MM.1S (cell line): ENCODE results near the gene PRR15.

Experiments used
- DNase-seq: peaks from one replicate; pipeline ENCODE4 v3.0.0-alpha.2; 2015
- H2AFZ ChIP-seq: fragments of 300-600 bp; sonication (generic); 2 replicates; pipeline ENCODE4 v1.6.0; 2016; ENCODE audit warnings: antibody characterized with exemption, low read length
- H3F3A ChIP-seq: fragments of 300-600 bp; sonication (generic); 2 replicates; pipeline ENCODE4 v1.6.1; 2016; ENCODE audit warnings: mild to moderate bottlenecking, antibody characterized with exemption, low read length, moderate library complexity, mixed read lengths; ENCODE audit not compliant: insufficient read depth
- H3K27ac ChIP-seq: fragments of 300-600 bp; sonication (generic); 2 replicates; pipeline ENCODE4 v1.5.1; 2016; ENCODE audit warnings: mild to moderate bottlenecking, low read length
- H3K27me3 ChIP-seq: fragments of 300-600 bp; sonication (generic); replicated peaks from 2 replicates; pipeline ENCODE4 v1.6.0; 2016; ENCODE audit warnings: low read length; ENCODE audit not compliant: insufficient read depth
- H3K36me3 ChIP-seq: fragments of 300-600 bp; sonication (generic); replicated peaks from 2 replicates; pipeline ENCODE4 v1.6.1; 2016; ENCODE audit warnings: mild to moderate bottlenecking, low read length, mixed read lengths; ENCODE audit not compliant: insufficient read depth
- H3K4me1 ChIP-seq: fragments of 300-600 bp; sonication (generic); 2 replicates; pipeline ENCODE4 v1.6.1; 2016; ENCODE audit warnings: low read length, mixed read lengths
- H3K4me2 ChIP-seq: fragments of 300-600 bp; sonication (generic); 2 replicates; pipeline ENCODE4 v1.6.0; 2016; ENCODE audit warnings: low read depth, low read length
- H3K4me3 ChIP-seq: fragments of 300-600 bp; sonication (generic); 2 replicates; pipeline ENCODE4 v1.5.1; 2016; ENCODE audit warnings: low read length, mixed read lengths
- H3K79me2 ChIP-seq: fragments of 300-600 bp; sonication (generic); 2 replicates; pipeline ENCODE4 v1.6.1; 2016; ENCODE audit warnings: mixed run types, low read length, mixed read lengths
- H3K9ac ChIP-seq: fragments of 300-600 bp; sonication (generic); 2 replicates; pipeline ENCODE4 v1.6.1; 2016; ENCODE audit warnings: low read length, mixed read lengths
- H3K9me2 ChIP-seq: fragments of 300-600 bp; sonication (generic); replicated peaks from 2 replicates; pipeline ENCODE4 v1.6.1; 2016; ENCODE audit warnings: mild to moderate bottlenecking, low read length, mixed read lengths; ENCODE audit not compliant: insufficient read depth
- H3K9me3 ChIP-seq: fragments of 300-600 bp; sonication (generic); replicated peaks from 2 replicates; pipeline ENCODE4 v1.6.1; 2016; ENCODE audit warnings: mild to moderate bottlenecking, low read length, mixed read lengths; ENCODE audit not compliant: insufficient read depth
- H4K20me1 ChIP-seq: fragments of 300-600 bp; sonication (generic); 2 replicates; pipeline ENCODE4 v1.6.1; 2016; ENCODE audit warnings: mild to moderate bottlenecking, low read length, moderate library complexity, mixed read lengths; ENCODE audit not compliant: insufficient read depth
- EZH2 ChIP-seq: fragments of 300-600 bp; sonication (generic); optimal IDR thresholded peaks from 2 replicates; pipeline ENCODE3; 2017; ENCODE audit warnings: low read depth, mild to moderate bottlenecking, antibody characterized with exemption, low read length, mixed read lengths
- EZH2phosphoT487 ChIP-seq: fragments of 300-600 bp; sonication (generic); IDR thresholded peaks from 2 replicates; pipeline ENCODE4 v1.6.1; 2018; ENCODE audit warnings: antibody characterized with exemption, low read length
- TF ChIP-seq, protein P1 (sequence below): fragments of 300-600 bp; sonication (generic); IDR thresholded peaks from 2 replicates; pipeline ENCODE4 v1.5.1; 2016; ENCODE audit warnings: antibody characterized with exemption, low read length, mixed read lengths

PRR15 gene

DNA sequence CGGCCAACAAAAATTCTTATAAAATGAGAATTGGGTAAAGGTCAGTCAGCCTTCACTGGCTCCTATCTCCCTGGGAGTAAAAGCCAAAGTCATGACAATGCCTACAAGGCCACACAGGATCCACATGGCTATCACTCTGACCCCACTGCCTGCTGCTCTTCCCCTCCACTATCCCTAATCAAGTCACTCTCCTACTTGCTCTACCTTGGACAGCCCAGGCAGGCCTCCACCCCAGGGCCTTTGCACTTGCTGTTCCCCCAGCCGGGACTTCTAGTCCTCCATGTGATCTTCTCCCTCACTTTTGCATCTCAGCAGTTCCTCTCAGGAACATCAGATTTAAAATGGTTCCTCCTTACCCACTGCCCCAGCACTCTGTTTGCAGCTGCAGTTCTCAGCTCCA is 50.6 kb downstream of the PRR15 start:
- H4K20me1 ChIP-seq: no peaks in the 10 kb centered on the region
- TF ChIP-seq, protein P1, sequence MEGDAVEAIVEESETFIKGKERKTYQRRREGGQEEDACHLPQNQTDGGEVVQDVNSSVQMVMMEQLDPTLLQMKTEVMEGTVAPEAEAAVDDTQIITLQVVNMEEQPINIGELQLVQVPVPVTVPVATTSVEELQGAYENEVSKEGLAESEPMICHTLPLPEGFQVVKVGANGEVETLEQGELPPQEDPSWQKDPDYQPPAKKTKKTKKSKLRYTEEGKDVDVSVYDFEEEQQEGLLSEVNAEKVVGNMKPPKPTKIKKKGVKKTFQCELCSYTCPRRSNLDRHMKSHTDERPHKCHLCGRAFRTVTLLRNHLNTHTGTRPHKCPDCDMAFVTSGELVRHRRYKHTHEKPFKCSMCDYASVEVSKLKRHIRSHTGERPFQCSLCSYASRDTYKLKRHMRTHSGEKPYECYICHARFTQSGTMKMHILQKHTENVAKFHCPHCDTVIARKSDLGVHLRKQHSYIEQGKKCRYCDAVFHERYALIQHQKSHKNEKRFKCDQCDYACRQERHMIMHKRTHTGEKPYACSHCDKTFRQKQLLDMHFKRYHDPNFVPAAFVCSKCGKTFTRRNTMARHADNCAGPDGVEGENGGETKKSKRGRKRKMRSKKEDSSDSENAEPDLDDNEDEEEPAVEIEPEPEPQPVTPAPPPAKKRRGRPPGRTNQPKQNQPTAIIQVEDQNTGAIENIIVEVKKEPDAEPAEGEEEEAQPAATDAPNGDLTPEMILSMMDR: no peak
- TF ChIP-seq EZH2 (no peak), EZH2phosphoT487 (no peak)
- no peaks in the 10 kb centered on the region for H3K79me2 ChIP-seq
- no peaks in the 10 kb centered on the region for H3K4me1 ChIP-seq
- H3K27ac ChIP-seq: no peak overlapping the region
- H3K27me3 ChIP-seq: no peaks in the 10 kb centered on the region
- no peaks in the 10 kb centered on the region for H3F3A ChIP-seq
- no peaks in the 10 kb centered on the region for H3K9me2 ChIP-seq
- no peaks in the 10 kb centered on the region for H3K36me3 ChIP-seq
- DNase-seq: no peak
- H3K9ac ChIP-seq: no peak overlapping the region
- H3K4me2 ChIP-seq: no peak overlapping the region
- no peaks in the 10 kb centered on the region for H3K9me3 ChIP-seq
- no peak overlapping the region for H2AFZ ChIP-seq
- H3K4me3 ChIP-seq: no peak overlapping the region
